ENCODE results near the gene SELL. TPM values are rescaled to one million over a fixed set of nuclear protein-coding genes. Genes with fewer than 3 reads are reported as not detected.

Gene SELL
- total and polyA plus RNA-seq, 3 donors from 2014 or later = 0.87 to 4.0 (median 3.2) TPM

GRCh38 chr1:169699707-169700106 lies 11.7 kb downstream of the SELL start:
- WGBS, 2 donors = 56 to 66% methylated on average over 3 of the region's 3 CpGs
- Histone ChIP-seq H3K4me1 (no peaks in the 10 kb centered on the region), H3K4me3 (no peak overlapping the region), H3K27me3 (no peaks in the 10 kb centered on the region), H3K27ac (no peak overlapping the region), H3K9me3 (no peaks in the 10 kb centered on the region), H3K36me3 (ENCODE audit: low read depth, missing control alignments) (no peaks in the 10 kb centered on the region)
- intact Hi-C loops (cut with DNase I; ENCODE audit: low total_unique reads) = no loop called here
- TF ChIP-seq POLR2A (IDR thresholded peaks at IDR 0.05) = no peak
- TF ChIP-seq CTCF (IDR thresholded peaks at IDR 0.05) = no peak
- DNase-seq = no peak

DNA sequence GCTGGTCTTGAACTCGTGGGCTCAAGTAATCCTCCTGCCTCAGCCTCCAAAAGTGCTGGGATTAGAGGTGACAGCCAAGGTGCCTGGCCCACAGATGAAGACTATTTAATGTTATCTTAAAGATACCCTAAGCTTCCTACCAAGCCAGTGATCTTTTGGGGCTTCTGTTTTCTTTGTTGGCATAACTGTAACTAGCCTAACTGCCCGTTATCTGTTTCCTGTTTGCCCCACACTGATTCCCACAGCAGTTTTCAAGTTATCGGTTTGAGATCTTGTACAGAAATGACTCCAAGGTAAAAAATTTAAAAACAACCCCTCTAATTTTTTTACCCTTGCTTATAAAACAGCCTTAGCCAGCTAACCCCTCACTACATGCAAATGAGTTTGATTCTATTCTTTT lies 12.4 kb downstream of the SELL start:
- H3K27ac ChIP-seq = no peak overlapping the region
- H3K4me3 ChIP-seq = no peak overlapping the region
- no peaks in the 10 kb centered on the region for H3K36me3 ChIP-seq (ENCODE audit: low read depth, missing control alignments)
- WGBS, 2 donors = 84 to 90% methylated on average over 3 of the region's 3 CpGs
- no peak for TF ChIP-seq CTCF (IDR thresholded peaks at IDR 0.05)
- no peak for TF ChIP-seq POLR2A (IDR thresholded peaks at IDR 0.05)
- DNase-seq = no peak
- H3K9me3 ChIP-seq = no peaks in the 10 kb centered on the region
- intact Hi-C loops (cut with DNase I; ENCODE audit: low total_unique reads) = no loop called here
- H3K4me1 ChIP-seq = no peaks in the 10 kb centered on the region
- no peaks in the 10 kb centered on the region for H3K27me3 ChIP-seq

DNA sequence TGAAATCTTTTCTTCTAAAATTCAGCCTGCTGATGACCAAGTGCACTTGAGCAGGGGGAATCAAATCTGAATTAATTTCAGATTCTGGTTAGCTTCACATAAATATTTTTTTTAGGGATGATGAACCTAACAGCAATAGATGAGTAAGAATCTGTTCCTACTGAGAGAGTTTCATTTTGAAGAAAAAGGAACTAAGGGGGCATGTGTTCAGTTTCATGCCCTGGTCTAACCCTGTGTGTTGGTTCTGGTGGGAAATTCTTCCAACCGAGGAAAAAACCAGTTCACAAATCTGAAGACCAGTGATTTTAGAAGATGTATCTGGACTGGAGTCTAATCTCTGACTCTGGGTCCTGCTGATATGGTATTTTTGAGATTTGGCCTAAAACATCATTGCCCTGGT lies 13.7 kb downstream of the SELL start:
- DNase-seq = no peak
- H3K27me3 ChIP-seq = no peaks in the 10 kb centered on the region
- H3K36me3 ChIP-seq (ENCODE audit: low read depth, missing control alignments) = no peaks in the 10 kb centered on the region
- intact Hi-C loops (cut with DNase I; ENCODE audit: low total_unique reads) = no loop called here
- H3K4me3 ChIP-seq = no peak overlapping the region
- no peak overlapping the region for H3K27ac ChIP-seq
- TF ChIP-seq CTCF (IDR thresholded peaks at IDR 0.05) (no peak), POLR2A (IDR thresholded peaks at IDR 0.05) (no peak)
- no peaks in the 10 kb centered on the region for H3K9me3 ChIP-seq
- WGBS, 2 donors = 70 to 74% methylated on average over 1 of the region's 1 CpG
- no peaks in the 10 kb centered on the region for H3K4me1 ChIP-seq

DNA sequence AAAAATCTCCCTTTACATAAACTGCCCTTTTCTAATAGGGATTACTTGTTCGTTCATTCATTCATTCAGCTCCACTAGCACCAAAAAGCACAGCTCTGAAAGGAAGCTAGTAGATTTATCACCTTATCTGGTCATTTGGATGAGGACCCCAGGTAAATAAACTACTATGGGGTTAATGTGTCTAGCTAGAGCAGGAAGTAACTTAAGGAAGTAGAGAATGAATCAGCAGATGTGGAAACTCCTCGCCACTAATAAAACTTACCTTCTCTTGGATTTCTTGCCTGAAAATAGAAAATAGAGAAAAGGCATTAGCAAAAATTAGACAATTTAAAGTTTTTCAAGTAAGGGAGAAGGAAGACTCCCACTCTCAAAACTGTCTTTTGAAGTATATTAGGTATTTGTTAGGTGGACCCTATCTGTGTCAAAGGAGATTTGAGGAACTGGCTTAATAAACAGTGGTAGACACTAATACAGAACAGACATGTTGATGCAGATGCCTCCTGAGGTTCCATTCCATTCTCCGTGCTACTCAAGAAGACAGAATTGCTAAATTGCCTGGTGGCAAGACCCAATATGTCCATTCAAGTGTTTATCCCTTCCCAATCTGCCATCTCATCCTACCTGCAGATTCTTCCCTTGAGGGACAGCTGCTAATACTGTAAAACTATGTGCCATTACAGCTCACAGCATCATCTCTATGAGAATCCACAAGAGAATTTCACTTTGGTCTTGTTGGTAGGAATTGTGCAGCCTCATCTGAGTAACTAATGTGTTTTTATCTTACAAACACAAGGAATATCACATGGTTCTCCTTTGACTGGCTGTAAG lies 14.9 kb downstream of the SELL start:
- WGBS, 2 donors = 73 to 81% methylated on average over 3 of the region's 3 CpGs
- TF ChIP-seq POLR2A (IDR thresholded peaks at IDR 0.05) (no peak), CTCF (IDR thresholded peaks at IDR 0.05) (no peak)

More for the DNA sequence above, 14.9 kb downstream of the SELL start:
- intact Hi-C loops (cut with DNase I; ENCODE audit: low total_unique reads) = no loop called here
- no peaks in the 10 kb centered on the region for H3K9me3 ChIP-seq
- no peaks in the 10 kb centered on the region for H3K36me3 ChIP-seq (ENCODE audit: low read depth, missing control alignments)
- H3K27ac ChIP-seq = no peak overlapping the region
- no peaks in the 10 kb centered on the region for H3K27me3 ChIP-seq
- H3K4me3 ChIP-seq = no peak overlapping the region
- no peak for DNase-seq
- no peaks in the 10 kb centered on the region for H3K4me1 ChIP-seq
